GM18951 (cell line): ENCODE results near the gene SYNPO.

Experiments used
- POLR2A ChIP-seq: IDR thresholded peaks from 4 replicates; pipeline ENCODE4 v1.6.1; 2011; ENCODE audit warnings: mild to moderate bottlenecking; ENCODE audit not compliant: insufficient read length, insufficient read depth; ENCODE audit errors: extremely low read depth
- in situ Hi-C: fragments of 300-500 bp; cut with MboI; formaldehyde crosslinking; loops from one replicate; pipeline ENCODE4 v1.12.0; 2022; ENCODE audit warnings: low sequenced_read_pairs, mixed read lengths, inconsistent platforms; ENCODE audit not compliant: unreplicated experiment

The SYNPO gene

GRCh38 chr5:150640311-150641005 lies at the start of gene SYNPO:
TSS of gene SYNPO (plus strand) at chr5:150640660. CDS start at chr5:150648276, 7,616 bp downstream.
- in situ Hi-C loops = loop anchor here (5.0 kb wide), 1 partner anchor 73 kb away; no protein-coding TSS in a partner anchor
- TF ChIP-seq POLR2A = no peak

GRCh38 chr5:150590979-150591695 lies 49.3 kb upstream of the SYNPO start:
- TF ChIP-seq POLR2A = no peak
- in situ Hi-C loops = no loop called here

GRCh38 chr5:150593593-150593992 lies 46.9 kb upstream of the SYNPO start:
- no peak for TF ChIP-seq POLR2A
- in situ Hi-C loops = no loop called here

- TF ChIP-seq POLR2A = no peak
- in situ Hi-C loops = no loop called here
Observed at GRCh38 chr5:150593996-150594395, 46.5 kb upstream of the SYNPO start.

- in situ Hi-C loops = no loop called here
- TF ChIP-seq POLR2A = no peak
Observed at GRCh38 chr5:150595466-150596031, 44.9 kb upstream of the SYNPO start.

GRCh38 chr5:150596313-150596712 lies 44.1 kb upstream of the SYNPO start:
- no peak for TF ChIP-seq POLR2A
- in situ Hi-C loops = no loop called here

GRCh38 chr5:150596826-150597225 lies 43.6 kb upstream of the SYNPO start:
- no peak for TF ChIP-seq POLR2A
- in situ Hi-C loops = no loop called here

GRCh38 chr5:150598006-150598405 lies 42.5 kb upstream of the SYNPO start:
- TF ChIP-seq POLR2A = no peak
- in situ Hi-C loops = no loop called here

GRCh38 chr5:150598821-150599273 lies 41.6 kb upstream of the SYNPO start:
- in situ Hi-C loops = no loop called here
- no peak for TF ChIP-seq POLR2A

GRCh38 chr5:150599281-150599680 lies 41.2 kb upstream of the SYNPO start:
- no peak for TF ChIP-seq POLR2A
- in situ Hi-C loops = no loop called here

GRCh38 chr5:150599917-150600511 lies 40.4 kb upstream of the SYNPO start:
- no peak for TF ChIP-seq POLR2A

GRCh38 chr5:150600616-150601490 lies 39.6 kb upstream of the SYNPO start:
- TF ChIP-seq POLR2A = no peak
- in situ Hi-C loops = no loop called here

More at GRCh38 chr5:150599917-150600511, 40.4 kb upstream of the SYNPO start:
- in situ Hi-C loops = no loop called here
